ENCODE results near the gene SCGB1C2. TPM values are rescaled to one million over a fixed set of nuclear protein-coding genes. Genes with fewer than 3 reads are reported as not detected.

The SCGB1C2 gene
- total and polyA plus RNA-seq, 2 donors from 2014 or later, result not detected

DNA sequence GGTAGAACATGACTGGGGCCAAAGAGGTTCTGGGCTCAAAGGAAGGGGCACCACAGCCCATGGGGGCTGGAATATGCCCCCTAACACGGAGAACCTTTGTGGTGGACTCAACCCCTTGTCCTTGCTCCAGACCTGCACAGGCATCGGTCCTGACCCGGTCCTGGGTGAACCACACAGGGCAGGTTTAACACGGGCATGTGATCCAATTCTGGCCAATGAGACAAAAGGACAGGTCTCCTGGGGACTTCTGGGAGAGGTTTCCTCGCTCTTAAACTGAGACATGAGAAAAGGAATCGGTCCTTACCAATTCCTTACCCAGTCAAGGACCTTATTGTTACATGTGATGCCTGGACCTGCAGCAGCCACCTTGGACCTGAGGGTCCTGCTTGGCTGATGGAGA, 40.4 kb downstream of the SCGB1C2 start:
- intact Hi-C loops (cut with DNase I), result no loop called here
- FAIRE-seq, result no peak
- Histone ChIP-seq H3K27me3 (ENCODE audit: control insufficient read depth, insufficient read depth, low read length) (no peaks in the 10 kb centered on the region), H3K4me1 (ENCODE audit: control insufficient read depth in 2 of 3, insufficient read depth in 2 of 3, low read depth in 1 of 3, low read length in 3 of 3) (peaks cover 0 to 3% (median 2%) of the 10 kb centered on the region in 3 donors), H3K9ac (ENCODE audit: low read length in 3 of 3) (no peak overlapping the region), H3K27ac (ENCODE audit: low read depth in 2 of 2, low read length in 2 of 2) (no peak overlapping the region), H3K9me3 (ENCODE audit: control insufficient read depth in 2 of 3, insufficient read depth in 1 of 3, low read length in 3 of 3) (no peaks in the 10 kb centered on the region), H3K4me3 (ENCODE audit: low read length in 3 of 3) (no peak overlapping the region), H3K36me3 (ENCODE audit: control insufficient read depth in 2 of 3, insufficient read depth in 3 of 3, low read length in 3 of 3) (no peaks in the 10 kb centered on the region)
- TF ChIP-seq, protein P1, sequence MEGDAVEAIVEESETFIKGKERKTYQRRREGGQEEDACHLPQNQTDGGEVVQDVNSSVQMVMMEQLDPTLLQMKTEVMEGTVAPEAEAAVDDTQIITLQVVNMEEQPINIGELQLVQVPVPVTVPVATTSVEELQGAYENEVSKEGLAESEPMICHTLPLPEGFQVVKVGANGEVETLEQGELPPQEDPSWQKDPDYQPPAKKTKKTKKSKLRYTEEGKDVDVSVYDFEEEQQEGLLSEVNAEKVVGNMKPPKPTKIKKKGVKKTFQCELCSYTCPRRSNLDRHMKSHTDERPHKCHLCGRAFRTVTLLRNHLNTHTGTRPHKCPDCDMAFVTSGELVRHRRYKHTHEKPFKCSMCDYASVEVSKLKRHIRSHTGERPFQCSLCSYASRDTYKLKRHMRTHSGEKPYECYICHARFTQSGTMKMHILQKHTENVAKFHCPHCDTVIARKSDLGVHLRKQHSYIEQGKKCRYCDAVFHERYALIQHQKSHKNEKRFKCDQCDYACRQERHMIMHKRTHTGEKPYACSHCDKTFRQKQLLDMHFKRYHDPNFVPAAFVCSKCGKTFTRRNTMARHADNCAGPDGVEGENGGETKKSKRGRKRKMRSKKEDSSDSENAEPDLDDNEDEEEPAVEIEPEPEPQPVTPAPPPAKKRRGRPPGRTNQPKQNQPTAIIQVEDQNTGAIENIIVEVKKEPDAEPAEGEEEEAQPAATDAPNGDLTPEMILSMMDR (IDR thresholded peaks at IDR 0.05; ENCODE audit: borderline replicate concordance, extremely low read depth, insufficient read depth), result no peak
- no peak for DNase-seq

DNA sequence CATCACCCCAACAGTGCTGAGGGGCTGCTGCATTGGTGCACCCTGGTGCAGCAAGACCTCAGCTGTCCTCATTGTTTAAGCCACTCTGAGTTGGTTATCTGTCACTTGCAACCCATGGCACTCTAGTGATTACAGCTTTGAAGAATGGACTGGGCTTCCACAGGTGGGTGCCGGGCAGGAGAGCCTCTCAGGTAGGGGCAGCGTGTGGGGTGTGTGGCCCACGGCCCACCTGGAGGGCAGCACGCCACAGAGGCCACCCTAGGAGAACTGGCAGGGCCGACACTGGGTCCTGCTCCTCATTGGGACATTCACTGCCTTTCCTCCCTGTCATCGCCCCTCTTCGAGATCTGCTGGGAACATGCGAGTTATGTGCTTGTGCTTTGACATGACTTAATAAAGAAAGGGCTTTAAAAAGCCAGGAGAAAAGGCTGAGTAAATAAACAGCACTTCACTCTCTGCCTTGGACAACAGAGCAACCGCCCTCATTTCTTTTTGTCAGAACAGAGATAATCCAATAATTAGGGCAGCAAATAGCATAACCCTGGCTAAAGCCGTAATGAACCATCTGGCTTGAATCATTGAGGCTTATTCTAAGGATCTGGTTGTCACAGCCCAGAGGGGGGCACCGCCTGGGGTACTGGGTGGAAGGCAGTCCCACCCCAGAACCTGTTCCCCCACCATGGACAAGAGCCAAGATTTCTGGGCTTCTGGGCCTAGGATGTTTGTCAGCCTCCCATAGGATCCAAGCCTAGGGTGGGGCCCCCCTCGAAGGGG, 41.1 kb downstream of the SCGB1C2 start:
- TF ChIP-seq, protein P1 (IDR thresholded peaks at IDR 0.05; ENCODE audit: borderline replicate concordance, extremely low read depth, insufficient read depth), result no peak
- Histone ChIP-seq H3K27me3 (ENCODE audit: control insufficient read depth, insufficient read depth, low read length) (no peaks in the 10 kb centered on the region), H3K4me3 (ENCODE audit: low read length in 3 of 3) (no peak overlapping the region), H3K36me3 (ENCODE audit: control insufficient read depth in 2 of 3, insufficient read depth in 3 of 3, low read length in 3 of 3) (no peaks in the 10 kb centered on the region), H3K9me3 (ENCODE audit: control insufficient read depth in 2 of 3, insufficient read depth in 1 of 3, low read length in 3 of 3) (no peaks in the 10 kb centered on the region), H3K4me1 (ENCODE audit: control insufficient read depth in 2 of 3, insufficient read depth in 2 of 3, low read depth in 1 of 3, low read length in 3 of 3) (peaks cover 0 to 3% (median 2%) of the 10 kb centered on the region in 3 donors), H3K9ac (ENCODE audit: low read length in 3 of 3) (no peak overlapping the region), H3K27ac (ENCODE audit: low read depth in 2 of 2, low read length in 2 of 2) (no peak overlapping the region)
- no peak for FAIRE-seq
- intact Hi-C loops (cut with DNase I), result no loop called here
- peak in 1 of 5 donors; percentile 54 for DNase-seq

DNA sequence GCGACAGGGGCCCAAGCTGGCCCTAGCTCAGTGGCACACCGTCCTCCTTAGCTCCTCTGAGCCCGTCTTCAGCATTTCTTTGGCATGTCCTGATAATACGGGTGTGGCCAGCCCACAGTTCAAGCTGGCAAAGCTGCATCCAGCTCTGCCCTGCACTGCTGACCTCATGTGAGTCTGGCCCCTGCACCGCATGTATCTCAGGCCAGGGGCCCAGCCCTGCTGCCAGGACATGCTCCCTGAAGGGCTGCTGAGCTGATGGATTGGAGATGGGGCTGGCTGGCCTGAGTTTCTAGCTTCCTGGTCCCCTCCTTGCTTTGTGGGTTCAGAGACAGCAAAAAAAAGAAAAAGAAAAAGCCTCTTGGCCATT, 41.7 kb downstream of the SCGB1C2 start:
- intact Hi-C loops (cut with DNase I), result no loop called here
- peaks cover 0 to 3% (median 2%) of the 10 kb centered on the region in 3 donors for H3K4me1 ChIP-seq (ENCODE audit: control insufficient read depth in 2 of 3, insufficient read depth in 2 of 3, low read depth in 1 of 3, low read length in 3 of 3)
- no peak overlapping the region for H3K4me3 ChIP-seq (ENCODE audit: low read length in 3 of 3)
- no peaks in the 10 kb centered on the region for H3K9me3 ChIP-seq (ENCODE audit: control insufficient read depth in 2 of 3, insufficient read depth in 1 of 3, low read length in 3 of 3)
- DNase-seq, result peak in 1 of 5 donors; percentile 68
- TF ChIP-seq, protein P1 (IDR thresholded peaks at IDR 0.05; ENCODE audit: borderline replicate concordance, extremely low read depth, insufficient read depth), result no peak
- no peak for FAIRE-seq
- H3K36me3 ChIP-seq (ENCODE audit: control insufficient read depth in 2 of 3, insufficient read depth in 3 of 3, low read length in 3 of 3), result no peaks in the 10 kb centered on the region
- no peak overlapping the region for H3K9ac ChIP-seq (ENCODE audit: low read length in 3 of 3)
- H3K27ac ChIP-seq (ENCODE audit: low read depth in 2 of 2, low read length in 2 of 2), result no peak overlapping the region
- H3K27me3 ChIP-seq (ENCODE audit: control insufficient read depth, insufficient read depth, low read length), result no peaks in the 10 kb centered on the region
